ENCODE data around the gene NUDT16. TPM values are rescaled to one million over a fixed set of nuclear protein-coding genes. Genes with fewer than 3 reads are reported as not detected.

NUDT16 gene
- 26.6 TPM for total RNA-seq

GRCh38 chr3:131381445-131382291, at the start of gene NUDT16:
Gene NUDT16, plus strand, starts transcription at chr3:131381774. Its CDS starts 31 bp downstream, at chr3:131381805.

Other genes with a start within 250 kb of the NUDT16 start
- gene MRPL3, start 121.2 kb downstream of the NUDT16 start, total RNA-seq, result 120 TPM

Data from metanephros (tissue), 1 donor.